Bronchial epithelial cell (primary cell): ENCODE data around the gene SOHLH1. TPM values are rescaled to one million over a fixed set of nuclear protein-coding genes. Genes with fewer than 3 reads are reported as not detected.
"Not testable (repeated sequence)": the region's sequence is repeated elsewhere in the genome, so short reads cannot be mapped to it uniquely, and the experiment has no call there.

Source experiments
- DNase-seq: peaks from one replicate; pipeline ENCODE4 v3.0.0-alpha.2; 2010; ENCODE audit warnings: low read depth
- FAIRE-seq: peaks from 2 replicates; lab custom pipeline; 2011; peaks lifted over from hg19 to GRCh38; lab: Jason Lieb, UNC
- H3K27me3 ChIP-seq: 2 replicates; pipeline ENCODE4 v1.5.1; 2011; ENCODE audit warnings: low read length; ENCODE audit not compliant: control insufficient read depth, insufficient read depth
- H3K36me3 ChIP-seq: 2 replicates; pipeline ENCODE4 v1.5.1; 2011; ENCODE audit warnings: low read length; ENCODE audit not compliant: control insufficient read depth, insufficient read depth
- H3K4me3 ChIP-seq: 2 replicates; pipeline ENCODE4 v1.5.1; 2011; ENCODE audit warnings: mild to moderate bottlenecking, low read depth, low read length, control low read depth
- CTCF ChIP-seq: IDR thresholded peaks from 2 replicates; pipeline ENCODE4 v1.5.1; 2011; ENCODE audit warnings: mild to moderate bottlenecking, moderate library complexity, low read length, control low read depth, inconsistent platforms; ENCODE audit not compliant: insufficient read depth, severe bottlenecking
- total RNA-seq: library from RNA; depleted of rRNA; stranded (reverse); fragments of >200 nt; gene quantifications from 2 replicates; pipeline ENCODE4 v1.2.1, GENCODE V29; 2014

The SOHLH1 gene
- total RNA-seq, 1 donor from 2014 or later: not detected

- FAIRE-seq (no peak), DNase-seq (no peak)
- TF ChIP-seq CTCF: no peak
- H3K36me3 ChIP-seq: no peaks in the 10 kb centered on the region
- no peak overlapping the region for H3K4me3 ChIP-seq
- no peaks in the 10 kb centered on the region for H3K27me3 ChIP-seq
These were observed 21.6 kb downstream of the SOHLH1 start for GRCh38 chr9:135677641-135678168.

GRCh38 chr9:135676891-135677290 lies 22.4 kb downstream of the SOHLH1 start:
- no peak for DNase-seq
- no peak for TF ChIP-seq CTCF
- no peak overlapping the region for H3K4me3 ChIP-seq
- no peak for FAIRE-seq
- no peaks in the 10 kb centered on the region for H3K27me3 ChIP-seq
- no peaks in the 10 kb centered on the region for H3K36me3 ChIP-seq

GRCh38 chr9:135674977-135675376 lies 24.3 kb downstream of the SOHLH1 start:
- H3K4me3 ChIP-seq: no peak overlapping the region
- H3K36me3 ChIP-seq: no peaks in the 10 kb centered on the region
- no peak for TF ChIP-seq CTCF
- no peak for DNase-seq
- no peak for FAIRE-seq
- H3K27me3 ChIP-seq: no peaks in the 10 kb centered on the region

- H3K36me3 ChIP-seq: no peaks in the 10 kb centered on the region
- H3K27me3 ChIP-seq: no peaks in the 10 kb centered on the region
- DNase-seq (no peak), FAIRE-seq (no peak)
- H3K4me3 ChIP-seq: no peak overlapping the region
- TF ChIP-seq CTCF: no peak
These were observed 25.3 kb downstream of the SOHLH1 start for GRCh38 chr9:135673941-135674340.

GRCh38 chr9:135672786-135673185 lies 26.5 kb downstream of the SOHLH1 start:
- not testable (repeated sequence) for H3K36me3 ChIP-seq, H3K4me3 ChIP-seq, FAIRE-seq, DNase-seq, H3K27me3 ChIP-seq

GRCh38 chr9:135671591-135672041 lies 27.7 kb downstream of the SOHLH1 start:
- TF ChIP-seq CTCF: no peak
- Histone ChIP-seq H3K4me3 (no peak overlapping the region), H3K27me3 (no peaks in the 10 kb centered on the region), H3K36me3 (no peaks in the 10 kb centered on the region)
- FAIRE-seq (no peak), DNase-seq (no peak)
